ENCODE results near the gene IL9R.
"Not testable (repeated sequence)": the region's sequence is repeated elsewhere in the genome, so short reads cannot be mapped to it uniquely, and the experiment has no call there.

Gene IL9R

GRCh38 chrX:155997436-155997835 lies at the start of gene IL9R:
Gene IL9R (plus strand): TSS chrX:155997696. CDS start chrX:155997760, 64 bp downstream.
- no peak for TF ChIP-seq POLR2A (IDR thresholded peaks at IDR 0.05; ENCODE audit: low read depth, low read length)
- no peak for DNase-seq (ENCODE audit: insufficient read length, low spot score)
- no peak for FAIRE-seq

GRCh38 chrX:155949098-155949497 lies 48.4 kb upstream of the IL9R start:
- FAIRE-seq: no peak
- DNase-seq (ENCODE audit: insufficient read length, low spot score): no peak
- TF ChIP-seq POLR2A (IDR thresholded peaks at IDR 0.05; ENCODE audit: low read depth, low read length): no peak

GRCh38 chrX:155951237-155951789 lies 46.2 kb upstream of the IL9R start:
- DNase-seq (ENCODE audit: insufficient read length, low spot score) (no peak), FAIRE-seq (no peak)
- TF ChIP-seq POLR2A (IDR thresholded peaks at IDR 0.05; ENCODE audit: low read depth, low read length): no peak

- TF ChIP-seq POLR2A (IDR thresholded peaks at IDR 0.05; ENCODE audit: low read depth, low read length): no peak
- no peak for DNase-seq (ENCODE audit: insufficient read length, low spot score)
- FAIRE-seq: no peak
Measured at GRCh38 chrX:155953055-155953454, 44.4 kb upstream of the IL9R start.

- no peak for DNase-seq (ENCODE audit: insufficient read length, low spot score)
- TF ChIP-seq POLR2A (IDR thresholded peaks at IDR 0.05; ENCODE audit: low read depth, low read length): no peak
- no peak for FAIRE-seq
Measured at GRCh38 chrX:155954793-155955192, 42.7 kb upstream of the IL9R start.

- no peak for TF ChIP-seq POLR2A (IDR thresholded peaks at IDR 0.05; ENCODE audit: low read depth, low read length)
- FAIRE-seq (no peak), DNase-seq (ENCODE audit: insufficient read length, low spot score) (no peak)
Measured at GRCh38 chrX:155956099-155956498, 41.4 kb upstream of the IL9R start.

- no peak for FAIRE-seq
Measured at GRCh38 chrX:155956649-155957048, 40.8 kb upstream of the IL9R start.

GRCh38 chrX:155957843-155958242 lies 39.7 kb upstream of the IL9R start:
- no peak for TF ChIP-seq POLR2A (IDR thresholded peaks at IDR 0.05; ENCODE audit: low read depth, low read length)
- FAIRE-seq: no peak
- no peak for DNase-seq (ENCODE audit: insufficient read length, low spot score)

More at GRCh38 chrX:155956649-155957048, 40.8 kb upstream of the IL9R start:
- no peak for TF ChIP-seq POLR2A (IDR thresholded peaks at IDR 0.05; ENCODE audit: low read depth, low read length)
- no peak for DNase-seq (ENCODE audit: insufficient read length, low spot score)

GRCh38 chrX:155959018-155959587 lies 38.4 kb upstream of the IL9R start:
- TF ChIP-seq POLR2A (IDR thresholded peaks at IDR 0.05; ENCODE audit: low read depth, low read length): no peak
- DNase-seq (ENCODE audit: insufficient read length, low spot score) (no peak), FAIRE-seq (no peak)

- DNase-seq (ENCODE audit: insufficient read length, low spot score) (no peak), FAIRE-seq (no peak)
- TF ChIP-seq POLR2A (IDR thresholded peaks at IDR 0.05; ENCODE audit: low read depth, low read length): no peak
Measured at GRCh38 chrX:155962906-155963305, 34.6 kb upstream of the IL9R start.

GRCh38 chrX:155966876-155967275 lies 30.6 kb upstream of the IL9R start:
- no peak for TF ChIP-seq POLR2A (IDR thresholded peaks at IDR 0.05; ENCODE audit: low read depth, low read length)
- FAIRE-seq: no peak
- DNase-seq (ENCODE audit: insufficient read length, low spot score): no peak

- FAIRE-seq (no peak), DNase-seq (ENCODE audit: insufficient read length, low spot score) (no peak)
- no peak for TF ChIP-seq POLR2A (IDR thresholded peaks at IDR 0.05; ENCODE audit: low read depth, low read length)
Measured at GRCh38 chrX:155967653-155968325, 29.7 kb upstream of the IL9R start.

GRCh38 chrX:155968326-155968661 lies 29.2 kb upstream of the IL9R start:
- TF ChIP-seq POLR2A (IDR thresholded peaks at IDR 0.05; ENCODE audit: low read depth, low read length): no peak
- DNase-seq (ENCODE audit: insufficient read length, low spot score) (no peak), FAIRE-seq (no peak)

GRCh38 chrX:155968791-155969190 lies 28.7 kb upstream of the IL9R start:
- no peak for FAIRE-seq
- no peak for DNase-seq (ENCODE audit: insufficient read length, low spot score)
- no peak for TF ChIP-seq POLR2A (IDR thresholded peaks at IDR 0.05; ENCODE audit: low read depth, low read length)

- not testable (repeated sequence) for FAIRE-seq; DNase-seq (ENCODE audit: insufficient read length, low spot score)
Measured at GRCh38 chrX:155971658-155972057, 25.8 kb upstream of the IL9R start.

- FAIRE-seq; DNase-seq (ENCODE audit: insufficient read length, low spot score): not testable (repeated sequence)
Measured at GRCh38 chrX:155972241-155972640, 25.3 kb upstream of the IL9R start.
